A673 (cell line): ENCODE measurements around the gene ROS1. TPM values are rescaled to one million over a fixed set of nuclear protein-coding genes. Genes with fewer than 3 reads are reported as not detected.

ENCODE experiments used
- BruUV-seq: library from RNA; stranded (reverse); fragments of 400-500 nt; replicated peaks from 2 replicates; lab custom pipeline; 2021; lab: Mats Ljungman, UMichigan
- CTCF ChIA-PET: fragments of 300-600 bp; sonication (Branson Sonifier 250); formaldehyde crosslinking; loops from one replicate; lab custom pipeline; 2022; ENCODE audit warnings: antibody characterized with exemption; lab: Charles Lee
- POLR2A ChIA-PET: fragments of 300-600 bp; sonication (Branson Sonifier 250); formaldehyde crosslinking; loops from one replicate; lab custom pipeline; 2022; ENCODE audit warnings: antibody characterized with exemption; ENCODE audit not compliant: low non-redundant PET; lab: Charles Lee
- DNase-seq: peaks from one replicate; pipeline ENCODE4 v3.0.0-alpha.2; 2015; ENCODE audit warnings: low spot score
- H3K27ac ChIP-seq: fragments of 200-600 bp; sonication (generic); 2 replicates; pipeline ENCODE4 v1.5.1; 2016; ENCODE audit warnings: mixed run types, low read depth, mild to moderate bottlenecking, mixed read lengths, antibody characterized with exemption, low read length; ENCODE audit not compliant: poor library complexity, severe bottlenecking
- H3K27me3 ChIP-seq: fragments of 200-600 bp; sonication (generic); replicated peaks from 2 replicates; pipeline ENCODE4 v1.6.1; 2017; ENCODE audit warnings: mixed run types, low read depth, mild to moderate bottlenecking, mixed read lengths, antibody characterized with exemption, low read length; ENCODE audit not compliant: insufficient read depth, poor library complexity
- H3K36me3 ChIP-seq: fragments of 200-600 bp; sonication (generic); 2 replicates; pipeline ENCODE4 v1.6.1; 2016; ENCODE audit warnings: mixed run types, mild to moderate bottlenecking, mixed read lengths, antibody characterized with exemption, low read length; ENCODE audit not compliant: insufficient read depth, poor library complexity, severe bottlenecking
- H3K4me1 ChIP-seq: fragments of 200-600 bp; sonication (generic); 2 replicates; pipeline ENCODE4 v1.6.1; 2017; ENCODE audit warnings: mixed run types, mild to moderate bottlenecking, mixed read lengths, antibody characterized with exemption, low read length; ENCODE audit not compliant: insufficient read depth, poor library complexity, severe bottlenecking
- H3K4me3 ChIP-seq: fragments of 200-600 bp; sonication (generic); 2 replicates; pipeline ENCODE4 v1.5.1; 2016; ENCODE audit warnings: low read depth, mixed run types, mild to moderate bottlenecking, mixed read lengths, low read length; ENCODE audit not compliant: poor library complexity, severe bottlenecking
- H3K9me3 ChIP-seq: fragments of 200-600 bp; sonication (generic); 2 replicates; pipeline ENCODE4 v1.6.1; 2016; ENCODE audit warnings: mixed run types, low read depth, mild to moderate bottlenecking, mixed read lengths, antibody characterized with exemption, low read length; ENCODE audit not compliant: poor library complexity, severe bottlenecking
- CTCF ChIP-seq: fragments of 300-800, 200-600 bp; sonication (generic); conservative IDR thresholded peaks from 2 replicates; pipeline ENCODE4 v1.5.1; 2017; ENCODE audit warnings: low read depth, mild to moderate bottlenecking, antibody characterized with exemption, low read length, moderate library complexity, mixed read lengths
- EZH2 ChIP-seq: fragments of 200-600 bp; sonication (generic); IDR thresholded peaks from 2 replicates; pipeline ENCODE4 v1.6.1; 2017; ENCODE audit warnings: borderline replicate concordance, low read depth, mild to moderate bottlenecking, mixed read lengths, antibody characterized with exemption, low read length; ENCODE audit not compliant: poor library complexity, severe bottlenecking
- intact Hi-C: fragments of 100-400 bp; cut with micrococcal nuclease; formaldehyde crosslinking; loops from one replicate; pipeline ENCODE4 v1.10.0; 2022; ENCODE audit not compliant: unreplicated experiment
- total RNA-seq: library from RNA; stranded (reverse); gene quantifications from 2 replicates; pipeline ENCODE4 v1.2.3, GENCODE V29; 2021

ROS1 gene
- total RNA-seq, 1 experiment from 2014 or later = not detected

- H3K9me3 ChIP-seq = no peaks in the 10 kb centered on the region
- no peak overlapping the region for H3K27ac ChIP-seq
- TF ChIP-seq CTCF = no peak
- TF ChIP-seq EZH2 = no peak
- H3K27me3 ChIP-seq = peaks cover 92% of the 10 kb centered on the region
- H3K36me3 ChIP-seq = no peaks in the 10 kb centered on the region
- BruUV-seq = no TSS peak
- ChIA-PET POLR2A (no interaction called here), CTCF (no interaction called here)
- H3K4me1 ChIP-seq = no peaks in the 10 kb centered on the region
- H3K4me3 ChIP-seq = no peak overlapping the region
- intact Hi-C loops = no loop called here
- no peak for DNase-seq
These were observed 148.9 kb downstream of the ROS1 start for GRCh38 chr6:117276778-117277316.

GRCh38 chr6:117275711-117276110, 150.0 kb downstream of the ROS1 start:
- POLR2A ChIA-PET = no interaction called here
- BruUV-seq = no TSS peak
- no peak for TF ChIP-seq CTCF
- no peak for TF ChIP-seq EZH2
- Histone ChIP-seq H3K4me1 (no peaks in the 10 kb centered on the region), H3K36me3 (no peaks in the 10 kb centered on the region), H3K27me3 (peaks cover 98% of the 10 kb centered on the region), H3K27ac (no peak overlapping the region), H3K9me3 (no peaks in the 10 kb centered on the region), H3K4me3 (no peak overlapping the region)
- intact Hi-C loops = no loop called here
- CTCF ChIA-PET = no interaction called here
- DNase-seq = no peak

- peaks cover 4% of the 10 kb centered on the region for H3K4me1 ChIP-seq
- H3K9me3 ChIP-seq = no peaks in the 10 kb centered on the region
- no peak for TF ChIP-seq CTCF
- no peak for TF ChIP-seq EZH2
- intact Hi-C loops = no loop called here
- H3K27me3 ChIP-seq = peaks cover 98% of the 10 kb centered on the region
- no peak for DNase-seq
- H3K36me3 ChIP-seq = no peaks in the 10 kb centered on the region
- CTCF ChIA-PET = no interaction called here
- BruUV-seq = no TSS peak
- no peak overlapping the region for H3K27ac ChIP-seq
- H3K4me3 ChIP-seq = no peak overlapping the region
- POLR2A ChIA-PET = no interaction called here
These were observed 150.5 kb downstream of the ROS1 start for GRCh38 chr6:117275205-117275604.
